ENCODE data around the gene PIWIL1.

The PIWIL1 gene

GRCh38 chr12:130372936-130373335 is 35.2 kb downstream of the PIWIL1 start:
- no peaks in the 10 kb centered on the region for H3K36me3 Mint-ChIP-seq (ENCODE audit: low read depth)
- H3K27ac Mint-ChIP-seq = no peak overlapping the region
- H3K27me3 Mint-ChIP-seq (ENCODE audit: low read depth) = peaks cover 7% of the 10 kb centered on the region
- no peaks in the 10 kb centered on the region for H3K4me1 Mint-ChIP-seq (ENCODE audit: low read depth)
- H3K4me3 Mint-ChIP-seq = no peak overlapping the region
- DNase-seq (ENCODE audit: low spot score) = no peak
- H3K9me3 Mint-ChIP-seq = no peaks in the 10 kb centered on the region

- DNase-seq (ENCODE audit: low spot score) = no peak
- no peak overlapping the region for H3K27ac Mint-ChIP-seq
- peaks cover 7% of the 10 kb centered on the region for H3K27me3 Mint-ChIP-seq (ENCODE audit: low read depth)
- no peaks in the 10 kb centered on the region for H3K9me3 Mint-ChIP-seq
- H3K4me1 Mint-ChIP-seq (ENCODE audit: low read depth) = no peaks in the 10 kb centered on the region
- H3K4me3 Mint-ChIP-seq = no peak overlapping the region
- no peaks in the 10 kb centered on the region for H3K36me3 Mint-ChIP-seq (ENCODE audit: low read depth)
These were observed 36.4 kb downstream of the PIWIL1 start for GRCh38 chr12:130374083-130374482.

GRCh38 chr12:130375296-130376287 is 37.9 kb downstream of the PIWIL1 start:
- Mint-ChIP-seq H3K4me3 (no peak overlapping the region), H3K27me3 (ENCODE audit: low read depth) (no peaks in the 10 kb centered on the region), H3K36me3 (ENCODE audit: low read depth) (no peaks in the 10 kb centered on the region), H3K9me3 (no peaks in the 10 kb centered on the region), H3K4me1 (ENCODE audit: low read depth) (no peaks in the 10 kb centered on the region), H3K27ac (no peak overlapping the region)
- DNase-seq (ENCODE audit: low spot score) = no peak

- Mint-ChIP-seq H3K9me3 (peaks cover 19% of the 10 kb centered on the region), H3K27me3 (ENCODE audit: low read depth) (no peaks in the 10 kb centered on the region), H3K36me3 (ENCODE audit: low read depth) (no peaks in the 10 kb centered on the region), H3K27ac (no peak overlapping the region), H3K4me1 (ENCODE audit: low read depth) (no peaks in the 10 kb centered on the region), H3K4me3 (no peak overlapping the region)
- no peak for DNase-seq (ENCODE audit: low spot score)
These were observed 45.1 kb downstream of the PIWIL1 start for GRCh38 chr12:130382818-130383217.

- Mint-ChIP-seq H3K4me1 (ENCODE audit: low read depth) (peaks cover 2% of the 10 kb centered on the region), H3K9me3 (peaks cover 24% of the 10 kb centered on the region), H3K27ac (no peak overlapping the region), H3K27me3 (ENCODE audit: low read depth) (no peaks in the 10 kb centered on the region), H3K4me3 (no peak overlapping the region), H3K36me3 (ENCODE audit: low read depth) (no peaks in the 10 kb centered on the region)
- DNase-seq (ENCODE audit: low spot score) = no peak
These were observed 46.5 kb downstream of the PIWIL1 start for GRCh38 chr12:130384234-130384633.

- H3K9me3 Mint-ChIP-seq = peaks cover 28% of the 10 kb centered on the region
- DNase-seq (ENCODE audit: low spot score) = no peak
- no peak overlapping the region for H3K4me3 Mint-ChIP-seq
- H3K36me3 Mint-ChIP-seq (ENCODE audit: low read depth) = no peaks in the 10 kb centered on the region
- H3K27ac Mint-ChIP-seq = no peak overlapping the region
- H3K27me3 Mint-ChIP-seq (ENCODE audit: low read depth) = no peaks in the 10 kb centered on the region
- peaks cover 2% of the 10 kb centered on the region for H3K4me1 Mint-ChIP-seq (ENCODE audit: low read depth)
These were observed 47.5 kb downstream of the PIWIL1 start for GRCh38 chr12:130385193-130385592.

- peaks cover 8% of the 10 kb centered on the region for H3K4me1 Mint-ChIP-seq (ENCODE audit: low read depth)
- H3K27ac Mint-ChIP-seq = no peak overlapping the region
- no peak overlapping the region for H3K4me3 Mint-ChIP-seq
- H3K27me3 Mint-ChIP-seq (ENCODE audit: low read depth) = no peaks in the 10 kb centered on the region
- no peaks in the 10 kb centered on the region for H3K36me3 Mint-ChIP-seq (ENCODE audit: low read depth)
- no peak for DNase-seq (ENCODE audit: low spot score)
- H3K9me3 Mint-ChIP-seq = peaks cover 25% of the 10 kb centered on the region
These were observed 53.5 kb downstream of the PIWIL1 start for GRCh38 chr12:130391186-130391585.

GRCh38 chr12:130394906-130395305 is 57.2 kb downstream of the PIWIL1 start:
- H3K4me1 Mint-ChIP-seq (ENCODE audit: low read depth) = peaks cover 10% of the 10 kb centered on the region
- no peak for DNase-seq (ENCODE audit: low spot score)
- H3K9me3 Mint-ChIP-seq = peaks cover 11% of the 10 kb centered on the region
- H3K27ac Mint-ChIP-seq = peak overlapping the region; percentile 75
- H3K27me3 Mint-ChIP-seq (ENCODE audit: low read depth) = no peaks in the 10 kb centered on the region
- no peaks in the 10 kb centered on the region for H3K36me3 Mint-ChIP-seq (ENCODE audit: low read depth)
- peak overlapping the region; percentile 30 for H3K4me3 Mint-ChIP-seq

- Mint-ChIP-seq H3K36me3 (ENCODE audit: low read depth) (no peaks in the 10 kb centered on the region), H3K4me3 (no peak overlapping the region), H3K4me1 (ENCODE audit: low read depth) (peaks cover 10% of the 10 kb centered on the region), H3K27ac (no peak overlapping the region), H3K27me3 (ENCODE audit: low read depth) (no peaks in the 10 kb centered on the region), H3K9me3 (peaks cover 6% of the 10 kb centered on the region)
- DNase-seq (ENCODE audit: low spot score) = no peak
These were observed 59.0 kb downstream of the PIWIL1 start for GRCh38 chr12:130396667-130397066.

- Mint-ChIP-seq H3K27me3 (ENCODE audit: low read depth) (no peaks in the 10 kb centered on the region), H3K9me3 (peaks cover 6% of the 10 kb centered on the region), H3K36me3 (ENCODE audit: low read depth) (no peaks in the 10 kb centered on the region), H3K4me1 (ENCODE audit: low read depth) (peaks cover 10% of the 10 kb centered on the region), H3K27ac (no peak overlapping the region), H3K4me3 (no peak overlapping the region)
- DNase-seq (ENCODE audit: low spot score) = no peak
These were observed 60.6 kb downstream of the PIWIL1 start for GRCh38 chr12:130398100-130398848.

GRCh38 chr12:130401703-130402102 is 64.0 kb downstream of the PIWIL1 start:
- H3K9me3 Mint-ChIP-seq = no peaks in the 10 kb centered on the region
- no peaks in the 10 kb centered on the region for H3K27me3 Mint-ChIP-seq (ENCODE audit: low read depth)
- DNase-seq (ENCODE audit: low spot score) = no peak
- no peak overlapping the region for H3K4me3 Mint-ChIP-seq
- H3K4me1 Mint-ChIP-seq (ENCODE audit: low read depth) = peaks cover 3% of the 10 kb centered on the region
- no peak overlapping the region for H3K27ac Mint-ChIP-seq
- no peaks in the 10 kb centered on the region for H3K36me3 Mint-ChIP-seq (ENCODE audit: low read depth)

- no peaks in the 10 kb centered on the region for H3K27me3 Mint-ChIP-seq (ENCODE audit: low read depth)
These were observed 67.6 kb downstream of the PIWIL1 start for GRCh38 chr12:130405332-130405731.

GRCh38 chr12:130412384-130412783 is 74.7 kb downstream of the PIWIL1 start:
- H3K27me3 Mint-ChIP-seq (ENCODE audit: low read depth) = peaks cover 3% of the 10 kb centered on the region
- no peak for DNase-seq (ENCODE audit: low spot score)
- H3K27ac Mint-ChIP-seq = no peak overlapping the region
- H3K36me3 Mint-ChIP-seq (ENCODE audit: low read depth) = no peaks in the 10 kb centered on the region
- no peaks in the 10 kb centered on the region for H3K9me3 Mint-ChIP-seq
- H3K4me1 Mint-ChIP-seq (ENCODE audit: low read depth) = no peaks in the 10 kb centered on the region
- H3K4me3 Mint-ChIP-seq = no peak overlapping the region

More at GRCh38 chr12:130405332-130405731, 67.6 kb downstream of the PIWIL1 start:
- H3K27ac Mint-ChIP-seq = no peak overlapping the region
- H3K4me3 Mint-ChIP-seq = no peak overlapping the region
- H3K4me1 Mint-ChIP-seq (ENCODE audit: low read depth) = no peaks in the 10 kb centered on the region
- DNase-seq (ENCODE audit: low spot score) = no peak
- H3K9me3 Mint-ChIP-seq = no peaks in the 10 kb centered on the region
- H3K36me3 Mint-ChIP-seq (ENCODE audit: low read depth) = no peaks in the 10 kb centered on the region

- Mint-ChIP-seq H3K36me3 (ENCODE audit: low read depth) (no peaks in the 10 kb centered on the region), H3K27me3 (ENCODE audit: low read depth) (peaks cover 5% of the 10 kb centered on the region), H3K4me3 (no peak overlapping the region), H3K27ac (no peak overlapping the region), H3K4me1 (ENCODE audit: low read depth) (no peaks in the 10 kb centered on the region), H3K9me3 (no peaks in the 10 kb centered on the region)
- no peak for DNase-seq (ENCODE audit: low spot score)
These were observed 76.2 kb downstream of the PIWIL1 start for GRCh38 chr12:130413909-130414308.
